Stimulated activated CD8-positive, alpha-beta memory T cell treated with anti-CD3 and anti-CD28 coated beads, Interleukin-4, amount 100 ng/mL, for 48 hours (primary cell): ENCODE data around the gene LIG3.
A peak's percentile ranks its signal among the peaks of the same experiment; 100 is the strongest.
"Not testable (repeated sequence)": the region's sequence is repeated elsewhere in the genome, so short reads cannot be mapped to it uniquely, and the experiment has no call there.

Experiments used
- DNase-seq: peaks from one replicate; pipeline ENCODE4 v3.0.0-alpha.2; 2020

The LIG3 gene

DNA sequence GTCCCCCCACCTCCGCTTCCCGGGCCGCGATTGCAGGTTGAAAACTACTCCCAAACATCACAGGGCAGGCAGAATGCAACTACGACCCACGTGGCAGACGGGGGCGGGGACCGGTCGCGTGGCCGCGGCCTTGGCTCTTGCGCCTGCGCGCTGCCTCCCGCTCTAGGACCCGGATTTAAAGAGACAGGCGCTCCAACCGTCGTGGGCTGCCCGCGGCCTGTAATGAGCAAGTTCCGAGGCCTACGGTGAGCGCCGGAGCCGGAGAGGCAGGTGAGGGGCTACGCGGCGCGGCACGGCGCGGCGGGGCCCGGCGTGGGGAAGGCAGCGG is at the start of gene LIG3:
TSS of gene LIG3 (plus strand) at position 160 of the 328 bp plus-strand sequence. CDS start 2,494 bp downstream, outside the sequence.
- peak; percentile 97 for DNase-seq

DNA sequence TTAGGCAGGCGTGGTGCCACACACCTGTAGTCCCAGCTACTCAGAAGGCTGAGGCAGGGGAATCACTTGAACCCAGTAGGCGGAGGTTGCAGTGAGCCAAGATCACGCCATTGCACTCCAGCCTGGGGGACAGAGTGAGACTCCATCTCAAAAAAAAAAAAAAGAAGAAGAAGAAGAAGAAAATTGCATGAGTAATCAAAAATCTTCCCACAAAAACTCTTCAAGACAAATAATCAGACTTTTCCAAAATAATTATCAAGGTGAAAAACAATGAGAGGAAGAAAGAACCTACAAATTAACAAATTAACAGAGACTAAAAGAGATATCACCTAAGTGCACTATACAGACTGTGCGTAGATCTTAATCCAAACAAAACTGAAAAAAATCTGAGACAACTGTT is 29.5 kb upstream of the LIG3 start:
- not testable (repeated sequence) for DNase-seq

DNA sequence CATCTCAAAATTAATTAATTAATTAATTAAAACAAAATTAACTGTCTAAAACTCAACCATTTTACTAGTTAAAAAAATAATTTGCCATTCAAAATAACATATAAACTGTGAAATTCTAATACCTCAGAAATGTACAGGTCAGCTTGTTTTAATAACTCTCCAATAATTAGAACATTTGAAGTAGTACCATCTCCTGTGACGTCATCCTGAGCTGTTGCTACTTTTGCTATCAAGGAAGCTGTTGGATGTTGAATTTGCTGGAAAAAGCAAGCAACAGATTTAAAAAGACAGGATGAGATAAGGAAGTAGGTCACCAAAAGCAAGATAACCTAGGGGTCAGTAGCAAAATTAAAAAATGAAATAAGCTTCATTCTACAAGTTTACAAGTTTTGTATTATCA is 21.9 kb upstream of the LIG3 start:
- no peak for DNase-seq

DNA sequence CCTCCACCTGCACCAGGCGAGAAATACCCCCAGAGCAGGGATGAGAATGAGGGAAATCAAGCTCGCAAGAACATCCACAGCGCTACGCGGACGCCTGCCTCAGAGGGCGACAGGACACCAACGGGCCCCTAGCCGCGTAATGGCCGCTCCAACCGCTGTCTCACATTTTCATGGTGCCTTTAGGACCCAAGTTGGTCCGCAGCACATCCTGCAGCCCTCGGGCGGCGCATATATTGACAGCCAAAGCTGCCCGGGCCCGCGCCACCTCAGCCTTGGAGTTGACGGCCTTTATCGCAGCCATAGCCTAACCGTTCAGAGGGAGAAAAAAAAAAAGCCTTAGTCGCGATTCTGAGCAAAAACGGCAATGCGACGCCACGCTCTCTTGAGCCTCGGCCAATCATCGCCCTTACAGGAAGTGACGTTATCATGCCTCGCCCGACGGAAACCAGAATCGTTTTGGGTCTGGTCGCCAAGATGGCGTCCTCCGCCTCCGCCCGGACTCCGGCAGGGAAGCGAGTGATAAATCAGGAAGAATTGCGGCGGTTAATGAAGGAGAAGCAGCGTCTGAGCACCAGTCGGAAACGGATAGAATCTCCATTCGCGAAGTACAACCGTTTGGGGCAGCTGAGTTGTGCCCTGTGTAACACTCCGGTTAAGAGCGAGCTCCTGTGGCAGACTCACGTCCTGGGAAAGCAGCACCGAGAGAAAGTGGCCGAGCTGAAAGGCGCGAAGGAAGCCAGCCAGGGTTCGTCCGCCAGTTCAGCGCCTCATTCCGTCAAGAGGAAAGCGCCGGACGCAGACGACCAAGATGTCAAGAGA is 19.0 kb upstream of the LIG3 start, which contains the start of the genes CCT6B and ZNF830:
TSS of gene CCT6B (minus strand) at position 368 of the 819 bp plus-strand sequence. CDS start at position 301, 67 bp downstream.
TSS of gene ZNF830 (plus strand) at position 448 of the 819 bp plus-strand sequence. CDS start at position 475, 27 bp downstream.
- peak; percentile 92 for DNase-seq

DNA sequence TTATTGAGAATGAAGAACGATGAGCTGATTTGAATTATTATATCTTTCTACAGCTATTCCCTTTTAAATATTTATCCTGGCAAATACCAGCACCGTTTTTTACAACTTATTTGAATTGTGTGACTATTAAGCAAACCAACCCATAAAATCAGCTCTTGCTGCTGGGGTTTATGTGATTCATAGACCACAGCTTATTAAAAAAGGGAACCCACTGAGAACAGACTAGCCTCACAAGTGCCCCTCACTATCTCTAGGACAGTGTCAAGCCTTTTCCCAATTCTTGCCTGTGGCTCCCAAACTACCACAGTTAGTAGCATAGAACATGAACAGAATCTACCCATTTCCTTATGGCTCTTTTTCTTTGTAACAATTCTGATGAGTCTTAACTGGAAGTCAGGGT is 6.1 kb upstream of the LIG3 start:
- DNase-seq = no peak

DNA sequence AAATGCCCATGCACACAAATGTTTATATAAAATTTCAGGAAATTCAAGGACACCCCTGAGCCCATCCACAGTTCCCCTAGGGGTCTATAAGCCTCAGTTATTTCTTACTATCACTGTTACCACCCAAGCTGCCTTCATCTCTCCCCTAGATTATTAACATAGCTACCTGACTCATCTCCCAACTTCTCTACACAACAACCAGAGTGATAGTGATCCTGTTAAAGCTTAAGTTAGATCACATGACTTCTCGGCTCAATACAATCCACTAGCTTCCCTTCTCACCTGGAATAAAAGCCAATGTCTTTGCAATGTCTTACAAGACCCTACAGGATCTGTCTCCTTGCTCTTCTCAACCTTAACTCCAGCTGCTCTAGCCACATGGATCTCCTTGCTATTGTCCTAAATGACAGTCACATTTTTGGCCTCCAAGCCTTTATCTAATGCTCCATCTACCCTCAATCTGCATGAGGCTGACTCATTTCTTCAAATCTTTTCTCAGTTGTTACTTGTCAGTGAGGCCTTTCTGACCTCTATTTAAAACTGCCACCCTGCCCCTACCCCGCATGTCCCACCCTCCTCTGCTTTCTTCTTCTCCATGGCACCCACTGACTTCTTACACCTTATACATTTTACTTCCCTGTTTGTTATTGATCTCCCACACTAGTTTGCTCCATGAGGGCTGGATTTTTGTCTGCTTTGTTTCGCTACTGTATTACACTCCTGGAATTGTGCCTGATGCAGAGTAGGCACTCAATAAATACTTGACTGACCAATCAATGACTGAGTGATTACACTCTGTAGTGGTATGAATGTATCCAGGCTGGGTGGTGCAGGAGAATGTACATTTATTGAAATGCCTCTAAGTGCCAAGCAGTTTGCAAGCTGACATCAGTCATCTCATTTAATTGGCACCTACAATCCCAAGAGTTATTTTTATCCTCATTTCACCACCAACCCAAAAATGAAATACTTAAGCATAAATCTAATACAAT is 5.2 kb upstream of the LIG3 start:
- DNase-seq = peak; percentile 28

DNA sequence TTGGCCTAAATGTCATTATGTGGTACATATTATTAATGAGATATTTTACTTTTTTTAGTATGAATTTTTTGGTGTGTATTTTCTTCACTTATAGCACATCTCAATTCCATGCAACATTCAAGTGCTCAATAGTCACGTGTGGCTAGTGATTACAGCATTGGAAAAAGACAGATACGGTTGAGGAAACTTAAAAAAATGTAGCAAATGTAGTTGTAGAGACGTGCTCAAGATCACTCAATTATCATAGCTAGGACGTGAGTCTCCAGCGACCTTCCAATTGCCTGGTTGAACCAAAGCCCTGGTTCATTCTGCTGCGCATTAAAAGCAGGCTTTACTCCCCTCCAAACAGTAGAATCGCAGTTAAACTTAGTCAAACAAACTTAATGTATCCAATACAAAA is 1.2 kb upstream of the LIG3 start:
- no peak for DNase-seq

DNA sequence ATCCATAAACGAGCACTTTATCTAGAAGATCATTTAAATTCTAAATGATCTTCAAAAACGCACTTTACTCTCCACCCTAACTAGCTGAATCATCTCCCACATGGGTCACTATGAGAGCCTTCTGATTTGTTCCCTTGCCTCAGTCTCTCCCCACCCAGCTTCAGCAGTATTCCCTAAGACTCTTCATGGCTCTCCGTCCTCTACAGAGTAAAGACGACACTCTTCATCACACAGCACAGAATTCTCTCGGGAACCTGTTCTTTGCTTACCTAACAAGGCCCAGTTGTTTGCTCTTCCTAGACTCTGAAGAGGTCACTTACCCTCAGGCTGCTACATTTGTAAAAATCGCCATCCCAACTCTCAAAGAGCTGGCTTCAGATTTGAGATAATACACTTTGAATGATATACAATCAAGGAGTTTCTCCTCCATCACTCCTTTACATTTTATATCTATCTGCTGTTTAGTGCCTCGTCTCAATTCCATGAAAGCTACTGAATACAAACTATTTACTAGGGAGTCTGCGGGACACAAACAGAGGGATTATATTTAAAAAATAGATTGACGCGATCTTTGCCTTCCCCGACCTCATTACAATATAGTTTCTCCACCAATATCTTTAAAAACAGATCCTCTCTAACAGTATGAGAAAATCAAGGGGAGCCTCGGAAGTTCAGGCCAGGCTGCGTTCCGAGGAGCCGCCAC is 511 bp upstream of the LIG3 start:
- DNase-seq = no peak

DNA sequence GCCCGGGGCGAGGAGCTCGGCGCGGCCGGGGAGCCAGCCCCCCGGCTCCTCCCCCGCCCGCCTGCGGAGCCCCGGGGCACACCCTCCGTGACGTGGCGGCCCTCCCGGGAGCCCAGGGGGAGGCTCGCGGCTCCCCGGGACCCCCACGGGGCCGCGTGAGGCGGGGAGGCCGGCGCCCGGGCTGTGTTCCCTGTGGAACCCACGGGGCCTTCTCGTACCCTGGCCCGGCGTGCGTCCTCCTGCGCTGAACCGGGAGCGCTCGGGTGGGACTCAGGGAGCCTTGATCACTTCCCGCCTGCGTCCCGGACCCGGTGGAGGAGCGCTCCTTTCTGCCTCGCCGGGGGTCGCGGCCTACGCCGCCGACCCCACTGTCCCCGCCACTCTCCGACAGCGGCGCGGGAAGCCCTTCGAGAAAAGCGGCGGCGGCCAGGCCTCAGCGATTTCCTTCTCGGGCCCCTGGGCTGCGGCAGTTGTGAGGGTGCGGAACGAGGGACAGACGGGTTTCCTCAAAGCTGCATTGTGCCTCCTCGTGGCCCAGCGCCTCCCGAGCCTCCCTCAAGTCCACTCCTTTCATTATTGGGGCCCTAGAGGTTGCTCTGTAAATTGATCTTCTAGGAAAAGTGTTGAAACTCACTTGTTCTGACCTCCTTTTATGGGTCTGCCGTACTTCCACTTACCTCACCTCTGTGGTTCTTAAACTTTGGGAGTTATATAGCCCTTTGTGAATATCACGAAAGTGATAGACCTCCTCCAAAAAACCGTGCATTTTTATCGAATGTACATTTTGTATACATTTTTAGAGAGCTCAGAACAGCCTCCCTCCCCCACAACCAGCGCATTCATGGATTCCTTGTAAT is 597 bp downstream of the LIG3 start:
- DNase-seq = peak; percentile 81

DNA sequence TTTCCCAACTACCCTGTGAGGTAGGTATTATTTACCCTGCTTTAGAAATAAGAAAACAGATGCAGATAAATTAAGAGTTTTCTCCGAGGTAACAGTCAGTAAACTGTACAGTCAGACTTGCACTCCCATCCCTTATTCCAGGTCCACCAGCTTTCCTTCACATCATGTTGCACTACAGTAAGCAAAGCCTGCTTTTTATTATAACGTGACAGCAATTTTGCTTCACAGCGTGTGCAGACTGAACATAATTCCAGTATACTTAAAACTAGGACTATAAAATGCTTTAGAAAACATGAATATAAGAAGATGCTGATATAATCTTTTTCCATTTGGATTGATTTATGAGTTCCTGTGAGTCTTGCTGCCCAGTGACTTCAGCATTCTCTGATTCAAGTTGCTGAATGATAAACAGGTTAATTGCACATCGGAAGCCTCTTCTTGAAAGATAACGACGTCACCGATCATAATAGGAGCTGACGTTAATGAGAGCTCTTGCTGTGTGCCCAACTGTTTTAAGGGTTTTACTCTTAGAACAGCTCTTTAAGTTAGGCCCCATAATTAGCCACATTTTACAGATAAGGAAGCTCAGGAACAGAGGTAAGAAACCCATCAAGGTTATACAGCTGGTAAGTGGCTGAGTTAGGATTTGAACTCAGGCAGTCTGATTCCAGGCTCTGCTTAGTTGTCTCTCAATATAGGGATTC is 1.4 kb downstream of the LIG3 start:
- no peak for DNase-seq

DNA sequence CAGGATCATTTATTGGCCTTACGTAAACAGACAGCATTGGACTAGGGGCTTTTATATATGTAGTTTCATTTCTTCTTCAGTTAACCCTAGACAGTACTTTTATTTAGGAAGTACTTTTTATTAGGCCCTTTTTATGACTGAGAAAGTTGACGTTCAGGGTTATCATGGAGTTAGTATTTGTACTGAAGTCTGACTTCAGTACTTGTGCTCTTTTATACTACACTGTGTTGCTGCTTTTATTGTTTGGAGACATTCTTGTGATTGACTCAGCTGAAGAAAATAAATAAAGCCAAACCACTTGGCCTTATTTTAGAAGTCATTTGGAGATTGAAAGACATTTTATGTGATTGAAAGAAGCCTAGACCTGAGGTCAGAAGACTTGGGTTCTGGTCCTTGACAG is 6.9 kb downstream of the LIG3 start:
- DNase-seq = no peak

DNA sequence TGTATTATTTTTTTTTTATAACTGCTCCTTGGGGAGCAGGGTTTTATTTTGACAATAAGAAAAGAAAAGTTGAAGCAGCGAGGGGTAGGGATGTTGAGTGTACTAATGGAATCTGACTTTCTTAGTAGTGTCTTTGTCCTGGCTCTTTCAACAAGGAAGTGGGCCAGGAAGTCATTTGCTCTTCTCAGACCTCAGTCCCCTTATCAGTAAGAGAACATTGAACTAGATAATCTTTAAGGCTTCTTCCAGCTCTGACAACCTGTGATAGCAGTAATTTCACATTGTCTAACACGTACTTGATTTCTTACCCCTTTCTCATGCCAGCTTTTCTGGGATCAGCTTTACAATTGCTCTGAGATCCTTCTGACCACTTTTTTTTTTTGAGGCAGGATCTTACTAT is 8.3 kb downstream of the LIG3 start:
- DNase-seq = no peak

DNA sequence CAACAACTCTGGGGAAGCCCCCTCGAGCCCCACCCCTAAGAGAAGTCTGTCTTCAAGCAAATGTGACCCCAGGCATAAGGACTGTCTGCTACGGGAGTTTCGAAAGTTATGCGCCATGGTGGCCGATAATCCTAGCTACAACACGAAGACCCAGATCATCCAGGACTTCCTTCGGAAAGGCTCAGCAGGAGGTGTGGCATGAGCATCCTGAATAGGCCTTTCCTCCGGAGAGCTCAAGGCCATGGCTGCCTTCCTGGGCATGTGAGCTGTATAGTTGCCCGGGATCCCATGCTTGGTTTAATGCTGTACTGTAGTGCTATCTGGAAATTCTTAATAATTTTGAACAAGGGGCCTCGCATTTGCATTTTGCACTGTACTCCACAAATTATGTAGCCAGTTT is 9.2 kb downstream of the LIG3 start:
- no peak for DNase-seq

DNA sequence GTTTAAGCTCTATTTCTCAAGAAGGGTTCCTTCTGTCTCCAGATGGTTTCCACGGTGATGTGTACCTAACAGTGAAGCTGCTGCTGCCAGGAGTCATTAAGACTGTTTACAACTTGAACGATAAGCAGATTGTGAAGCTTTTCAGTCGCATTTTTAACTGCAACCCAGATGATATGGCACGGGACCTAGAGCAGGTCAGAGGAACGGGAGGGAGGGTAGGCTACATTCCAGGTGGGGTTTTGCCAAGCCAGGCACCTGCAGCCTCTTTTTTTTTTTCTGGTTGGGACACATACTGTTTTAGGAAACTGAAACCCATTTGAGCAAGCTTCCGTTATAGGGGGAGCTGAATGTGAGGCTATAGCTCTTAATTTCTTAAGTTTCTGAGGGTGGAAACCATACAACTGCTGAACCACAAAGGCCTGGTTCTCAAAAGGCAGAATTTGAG is 10.6 kb downstream of the LIG3 start:
- DNase-seq = no peak

DNA sequence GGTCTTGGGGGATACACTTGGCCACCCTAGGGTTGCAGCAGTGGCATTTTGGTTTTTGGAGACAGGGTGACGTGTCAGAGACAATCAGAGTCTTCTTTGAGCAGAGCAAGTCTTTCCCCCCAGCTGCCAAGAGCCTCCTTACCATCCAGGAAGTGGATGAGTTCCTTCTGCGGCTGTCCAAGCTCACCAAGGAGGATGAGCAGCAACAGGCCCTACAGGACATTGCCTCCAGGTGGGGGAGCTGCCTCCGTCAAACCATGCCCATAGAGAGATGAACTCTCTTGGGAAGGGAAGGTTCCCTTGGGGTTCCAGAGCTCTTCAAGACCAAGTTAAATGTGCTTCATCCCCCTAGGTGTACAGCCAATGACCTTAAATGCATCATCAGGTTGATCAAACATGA is 11.3 kb downstream of the LIG3 start:
- no peak for DNase-seq

DNA sequence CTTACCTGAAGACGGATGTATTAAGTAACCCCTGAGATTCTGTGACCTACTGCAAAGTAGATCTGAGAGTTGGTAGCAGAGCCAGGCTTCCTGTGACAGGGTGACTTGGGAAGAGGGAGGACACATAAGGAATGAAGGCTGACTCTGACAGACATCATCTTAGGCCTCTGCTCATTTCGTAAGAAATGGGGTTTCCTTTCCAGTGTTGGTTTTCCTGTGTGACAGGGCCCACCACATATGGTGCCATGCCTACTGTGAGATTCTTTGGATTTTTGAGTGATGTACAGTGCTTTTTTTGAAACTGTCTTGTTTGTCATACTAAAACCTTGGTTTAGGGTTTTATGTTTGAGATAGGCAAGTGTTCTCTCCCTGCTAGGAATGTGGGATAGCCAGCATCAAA is 12.7 kb downstream of the LIG3 start:
- DNase-seq = no peak

DNA sequence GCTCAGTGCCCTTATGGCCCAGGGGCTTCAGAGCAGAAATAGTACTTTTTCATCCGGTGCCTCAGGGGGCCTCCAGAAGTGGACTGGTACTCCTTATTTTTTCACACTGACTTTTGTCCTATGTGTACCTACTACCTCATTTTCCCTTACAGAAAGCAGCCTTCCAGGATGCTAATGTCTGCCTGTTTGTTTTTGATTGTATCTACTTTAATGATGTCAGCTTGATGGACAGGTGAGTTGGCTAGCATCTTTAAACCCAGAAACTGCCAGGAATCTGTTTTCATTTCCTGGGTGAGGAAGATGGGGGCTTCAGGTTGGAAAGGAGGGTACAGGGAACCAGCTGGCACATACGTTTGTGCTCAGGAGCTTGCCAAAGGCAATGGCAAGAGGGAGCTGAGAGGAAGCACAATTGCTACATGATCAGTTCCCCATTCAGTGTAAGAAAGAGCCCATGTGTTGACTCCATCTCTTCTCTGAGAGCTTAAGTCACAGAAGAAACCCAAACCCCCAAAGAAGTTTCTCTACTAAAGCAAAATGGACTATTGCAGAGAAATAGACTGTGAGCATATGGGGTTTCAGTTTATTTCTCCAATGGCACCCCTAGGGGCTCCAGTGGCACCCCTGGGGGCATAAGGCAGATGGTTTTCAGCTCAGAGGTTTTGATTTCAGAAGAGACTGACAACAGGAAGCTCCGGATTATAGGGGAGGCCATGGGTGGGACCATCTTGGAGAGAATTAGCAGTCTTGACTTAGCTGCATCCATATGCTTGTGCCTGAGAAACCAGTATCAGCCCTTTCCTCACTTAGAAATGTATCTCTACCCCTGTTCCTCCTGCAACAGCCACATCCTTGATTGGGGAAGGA is 16.3 kb downstream of the LIG3 start:
- no peak for DNase-seq

DNA sequence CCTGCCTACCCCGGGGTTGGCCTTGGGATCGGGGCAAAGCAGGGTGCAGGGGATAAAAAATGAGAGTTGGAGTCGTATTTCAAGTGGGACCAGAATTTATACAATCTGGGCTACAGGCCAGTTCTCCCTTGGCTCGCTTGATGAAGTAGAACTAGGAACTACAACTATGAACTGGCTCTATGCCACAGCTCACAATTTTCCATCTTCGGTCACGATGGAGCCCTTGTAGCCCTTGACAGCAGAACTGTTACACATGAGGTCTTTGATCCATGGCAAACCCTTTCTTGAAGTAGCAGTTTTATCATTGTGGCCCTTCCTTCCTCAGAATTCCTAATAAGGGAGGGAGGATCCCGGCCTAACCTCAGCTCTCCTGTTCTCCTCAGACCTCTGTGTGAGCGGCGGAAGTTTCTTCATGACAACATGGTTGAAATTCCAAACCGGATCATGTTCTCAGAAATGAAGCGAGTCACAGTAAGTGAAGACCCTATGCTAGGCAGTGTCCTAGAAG is 17.1 kb downstream of the LIG3 start:
- no peak for DNase-seq

DNA sequence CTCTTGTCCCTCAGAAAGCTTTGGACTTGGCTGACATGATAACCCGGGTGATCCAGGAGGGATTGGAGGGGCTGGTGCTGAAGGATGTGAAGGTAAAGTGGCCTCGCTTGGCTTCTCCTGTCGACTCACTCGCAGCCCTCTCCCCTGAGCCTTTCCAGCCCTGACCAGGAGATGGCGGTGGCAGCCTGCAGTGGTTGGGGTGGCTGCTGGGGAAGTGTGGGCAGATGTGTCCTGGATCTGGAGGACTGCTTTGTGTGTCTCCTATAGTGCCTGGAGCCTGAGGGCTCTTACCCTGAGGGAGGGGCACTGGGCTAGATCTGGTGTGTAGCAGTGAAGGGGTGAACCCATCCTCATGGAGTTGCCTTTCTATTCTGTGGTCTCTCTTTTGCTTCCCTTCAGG is 17.9 kb downstream of the LIG3 start:
- DNase-seq = peak; percentile 84

DNA sequence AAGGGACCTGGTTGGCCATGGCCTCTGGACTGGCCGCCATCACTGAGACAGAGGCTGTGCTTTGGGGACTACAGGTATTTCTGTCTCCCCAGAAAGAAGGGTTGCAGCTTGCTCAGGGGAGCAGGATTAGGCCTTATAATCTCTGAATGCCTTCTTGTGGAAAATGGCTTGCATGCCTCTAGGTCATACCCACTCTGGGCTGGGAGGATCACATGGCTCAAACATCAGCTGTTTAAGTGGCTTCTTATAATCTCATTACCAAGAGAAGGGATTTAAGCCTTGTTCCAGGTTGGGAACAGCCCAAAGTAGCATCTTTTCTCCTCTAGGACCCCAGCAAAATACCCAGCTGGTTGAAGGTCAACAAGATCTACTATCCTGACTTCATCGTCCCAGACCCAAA is 19.1 kb downstream of the LIG3 start:
- DNase-seq = no peak
